Measurements from ENCODE around the gene TJAP1.
"Not testable (repeated sequence)": the region's sequence is repeated elsewhere in the genome, so short reads cannot be mapped to it uniquely, and the experiment has no call there.

The TJAP1 gene

GRCh38 chr6:43488667-43489276 lies 11.4 kb downstream of the TJAP1 start:
- no peak for DNase-seq

DNA sequence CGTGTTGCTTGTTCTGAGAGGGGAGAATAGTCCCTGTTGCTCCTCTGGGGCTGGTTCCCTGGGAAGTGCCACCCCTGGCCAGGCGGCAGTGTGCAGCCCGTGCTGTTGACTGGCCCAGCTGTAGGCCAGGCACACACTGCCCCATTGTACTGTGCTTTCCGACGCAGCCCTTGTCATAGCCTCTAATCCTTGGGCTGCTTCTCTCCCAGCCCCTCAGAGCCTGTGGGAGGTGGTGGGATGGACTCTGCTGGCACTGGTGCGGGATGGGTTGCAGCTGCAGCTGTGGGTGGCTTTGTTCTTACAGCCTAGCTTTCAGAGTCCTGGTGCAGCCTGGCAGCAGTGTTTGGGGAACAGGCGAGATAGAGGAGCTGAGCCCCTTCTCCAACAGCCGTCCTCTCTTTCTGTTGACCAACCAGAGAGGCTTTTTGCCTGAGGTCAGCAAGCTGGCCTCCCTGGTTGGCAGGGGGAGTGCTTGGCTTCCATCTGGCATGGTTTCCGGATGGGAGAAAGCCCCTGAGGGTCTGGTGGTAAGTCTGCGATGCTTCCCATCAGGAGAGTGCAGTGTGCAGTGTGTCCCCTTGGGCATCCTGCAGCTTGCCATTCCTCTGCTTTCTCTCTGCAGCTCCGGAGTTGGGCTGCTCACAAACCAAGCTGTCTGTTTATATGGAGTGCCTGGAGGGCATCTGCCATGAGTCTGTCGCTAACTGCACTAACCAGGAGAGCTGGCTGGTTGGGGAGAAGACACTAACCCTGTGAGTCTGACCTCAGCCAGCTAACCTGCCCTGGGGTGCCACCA lies 12.1 kb downstream of the TJAP1 start:
- DNase-seq = no peak

- no peak for DNase-seq
Measured at GRCh38 chr6:43490523-43490939, 13.2 kb downstream of the TJAP1 start.

DNA sequence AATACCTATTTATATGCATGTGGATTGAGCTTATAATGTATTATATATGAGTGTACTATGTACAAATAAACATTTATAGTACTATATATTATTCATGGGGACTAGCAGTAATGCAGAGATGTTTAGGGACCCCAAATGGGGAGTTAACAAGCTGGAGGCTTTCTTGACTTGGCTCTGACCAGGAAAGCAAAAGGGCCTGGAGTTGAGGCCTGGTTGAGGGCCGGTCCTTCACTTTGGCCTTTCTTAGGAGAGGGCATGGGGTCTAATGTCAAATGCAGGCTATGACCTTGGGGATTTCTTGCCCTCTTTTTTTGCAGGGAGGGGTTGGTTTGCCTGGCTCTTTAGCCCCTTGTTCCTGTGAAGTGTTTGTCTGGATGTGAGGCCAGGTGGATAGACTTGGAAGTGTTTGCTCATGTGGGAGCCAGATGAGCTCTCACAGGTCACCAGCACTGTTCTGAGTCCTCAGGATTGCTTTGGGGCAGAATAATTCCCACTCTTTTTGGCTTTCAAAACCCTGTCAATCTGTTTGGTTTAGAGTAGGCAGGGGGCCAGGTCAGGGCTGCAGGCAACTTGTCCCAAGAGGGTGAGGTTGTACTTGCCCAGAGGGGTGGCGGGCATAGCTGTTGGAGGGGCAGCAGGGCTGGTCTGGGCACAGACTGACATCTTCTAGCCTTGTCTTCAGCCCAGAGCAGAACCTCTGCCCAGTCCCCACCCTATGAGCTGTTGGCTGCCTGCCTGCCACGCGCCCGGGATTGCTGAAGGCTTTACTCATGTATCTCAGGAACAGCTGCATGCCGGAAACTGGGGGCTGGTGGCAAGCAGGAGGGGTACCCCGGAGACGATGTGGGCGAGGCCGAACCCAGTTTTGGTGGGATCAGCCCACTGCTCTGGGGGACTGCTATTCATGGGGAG lies 14.6 kb downstream of the TJAP1 start:
- DNase-seq = peak; percentile 63

- no peak for DNase-seq
Measured at GRCh38 chr6:43492673-43493072, 15.3 kb downstream of the TJAP1 start.

- DNase-seq = no peak
Measured at GRCh38 chr6:43493230-43493629, 15.9 kb downstream of the TJAP1 start.

GRCh38 chr6:43493833-43494232 lies 16.5 kb downstream of the TJAP1 start:
- no peak for DNase-seq

GRCh38 chr6:43494321-43494720 lies 17.0 kb downstream of the TJAP1 start:
- no peak for DNase-seq

- no peak for DNase-seq
Measured at GRCh38 chr6:43494766-43495165, 17.4 kb downstream of the TJAP1 start.

- no peak for DNase-seq
Measured at GRCh38 chr6:43495409-43495941, 18.1 kb downstream of the TJAP1 start.

DNA sequence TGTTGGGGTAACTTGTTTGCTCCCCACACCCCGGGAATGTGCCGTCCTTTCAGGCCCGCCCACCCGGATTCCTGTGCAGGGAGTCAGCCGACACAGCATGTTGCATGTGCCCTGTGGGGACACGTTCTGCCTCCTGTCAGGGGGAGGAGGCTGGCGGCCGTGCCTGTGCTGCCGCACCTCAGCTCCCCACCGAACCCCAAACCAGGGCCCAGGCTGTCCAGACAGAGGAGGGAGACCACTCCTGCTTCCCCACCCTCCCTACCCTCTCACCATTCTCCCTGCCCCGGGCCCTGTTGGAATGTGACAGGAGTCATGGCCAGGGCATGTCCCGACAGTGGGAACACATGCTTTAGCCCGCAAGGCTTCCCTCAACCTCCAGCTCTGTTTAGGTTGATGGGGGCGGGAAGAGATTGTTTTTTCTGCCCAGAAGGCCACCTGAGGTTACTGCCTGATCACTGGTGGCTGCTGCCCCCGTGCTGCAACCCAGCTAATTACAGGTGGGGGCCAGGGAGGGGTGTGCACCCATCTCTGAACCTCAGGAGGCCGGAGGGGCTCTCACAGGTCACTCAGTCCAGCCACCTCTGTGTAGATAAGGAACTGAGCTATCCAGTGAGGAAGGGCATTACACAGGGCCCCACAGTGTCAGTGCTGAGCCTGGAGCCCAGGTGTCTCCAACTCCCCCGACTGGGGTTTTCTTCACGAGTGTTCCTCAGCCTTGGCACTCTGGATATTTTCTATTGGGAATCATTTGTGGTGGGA lies 19.2 kb downstream of the TJAP1 start:
- no peak for DNase-seq

GRCh38 chr6:43497129-43497396 lies 19.7 kb downstream of the TJAP1 start:
- DNase-seq = no peak

DNA sequence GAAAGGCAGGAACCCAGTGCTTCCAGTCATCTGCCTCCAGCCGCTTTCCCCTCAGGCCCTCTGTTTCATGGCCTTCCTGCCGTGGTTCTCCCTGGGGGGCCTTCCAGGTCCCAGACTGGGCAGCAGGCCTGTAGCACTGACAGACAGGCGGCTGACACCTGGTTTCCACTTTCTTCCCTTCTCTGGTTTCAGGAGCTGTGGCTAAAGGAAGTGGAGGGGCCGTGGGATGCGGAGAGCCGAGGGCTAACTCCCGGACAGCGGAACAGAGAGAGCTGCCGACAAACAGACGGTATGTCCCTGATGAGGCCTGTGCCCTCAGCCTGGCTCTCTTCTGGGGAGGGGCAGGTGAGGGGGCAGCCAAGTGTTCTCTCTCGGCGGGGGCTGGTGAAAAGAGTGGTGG lies 20.3 kb downstream of the TJAP1 start:
- no peak for DNase-seq

GRCh38 chr6:43498291-43498690 lies 20.9 kb downstream of the TJAP1 start:
- DNase-seq = not testable (repeated sequence)

DNA sequence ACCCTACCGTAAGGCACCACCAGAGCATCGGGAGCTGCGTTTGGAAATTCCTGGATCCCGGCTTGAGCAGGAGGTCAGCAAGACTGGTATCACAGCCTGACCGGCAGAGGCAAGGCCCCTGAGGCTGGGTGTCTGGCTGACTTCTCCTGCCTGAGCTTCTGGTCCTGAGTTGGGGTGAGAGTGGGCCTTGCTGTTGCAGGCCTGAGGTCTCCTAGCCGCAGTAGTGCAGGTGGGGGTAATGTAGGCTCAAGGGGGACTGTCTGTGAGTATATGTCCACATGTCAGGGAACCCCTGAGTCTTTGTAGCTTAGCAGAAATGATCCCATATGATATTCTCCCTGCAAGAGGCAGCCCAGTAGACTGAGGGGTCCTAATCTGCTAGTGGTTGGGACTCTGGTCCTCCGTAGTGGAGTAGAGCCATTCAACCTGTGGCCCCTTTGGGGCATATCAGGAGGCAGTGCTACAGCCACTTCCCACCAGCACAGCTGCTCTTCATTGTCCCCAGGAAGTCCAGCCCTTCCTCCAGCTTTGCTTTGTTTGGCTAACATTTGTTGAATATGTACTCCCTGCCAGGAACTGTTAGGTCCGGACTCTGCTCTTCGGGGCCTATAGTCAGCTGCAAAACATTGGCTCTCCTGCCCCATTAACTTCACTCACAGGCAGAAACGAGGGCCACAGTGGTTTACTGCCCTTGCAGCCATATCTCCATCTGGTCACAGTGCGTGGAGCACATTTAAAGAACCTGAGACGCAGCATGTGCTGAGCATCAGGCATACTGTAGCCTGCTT lies 21.9 kb downstream of the TJAP1 start:
- no peak for DNase-seq

GRCh38 chr6:43500921-43501320 lies 23.6 kb downstream of the TJAP1 start:
- DNase-seq = no peak

DNA sequence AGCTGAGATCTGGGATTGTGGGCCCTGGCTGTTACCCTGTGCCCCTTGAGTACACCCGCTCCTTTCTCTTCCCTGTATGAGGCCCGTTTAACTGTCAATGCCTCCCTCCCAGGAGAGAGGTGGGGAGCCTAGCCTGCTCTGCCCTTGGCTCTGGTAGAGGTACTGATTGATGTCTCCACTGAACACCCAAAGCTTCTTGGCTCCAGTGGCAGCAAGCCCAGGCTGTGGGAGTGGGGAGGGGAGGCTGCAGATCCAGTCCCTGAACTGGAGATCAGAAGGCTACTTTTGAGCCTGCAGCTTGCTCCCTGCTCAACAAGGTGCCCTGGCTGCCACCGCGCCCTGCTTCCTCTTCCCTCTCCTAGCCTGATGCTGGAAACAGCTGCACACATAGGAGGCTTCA lies 25.3 kb downstream of the TJAP1 start:
- DNase-seq = no peak

DNA sequence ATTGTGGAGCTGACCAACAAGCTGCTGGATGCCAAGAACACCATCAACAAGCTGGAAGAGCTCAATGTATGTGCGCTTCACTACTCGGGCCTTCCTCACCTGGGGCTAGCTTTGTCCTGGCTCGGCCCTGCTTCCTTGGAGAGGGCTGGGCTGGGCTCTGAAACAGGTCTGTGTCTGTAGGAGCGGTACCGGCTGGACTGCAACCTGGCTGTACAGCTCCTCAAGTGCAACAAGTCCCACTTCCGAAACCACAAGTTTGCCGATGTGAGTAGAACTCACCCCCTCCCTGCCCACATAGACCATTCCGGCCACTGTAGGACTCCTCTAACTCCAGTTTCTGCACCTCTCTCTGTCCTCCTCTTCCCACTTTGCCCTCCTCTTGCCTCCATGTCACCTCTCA lies 26.1 kb downstream of the TJAP1 start:
- DNase-seq = no peak

DNA sequence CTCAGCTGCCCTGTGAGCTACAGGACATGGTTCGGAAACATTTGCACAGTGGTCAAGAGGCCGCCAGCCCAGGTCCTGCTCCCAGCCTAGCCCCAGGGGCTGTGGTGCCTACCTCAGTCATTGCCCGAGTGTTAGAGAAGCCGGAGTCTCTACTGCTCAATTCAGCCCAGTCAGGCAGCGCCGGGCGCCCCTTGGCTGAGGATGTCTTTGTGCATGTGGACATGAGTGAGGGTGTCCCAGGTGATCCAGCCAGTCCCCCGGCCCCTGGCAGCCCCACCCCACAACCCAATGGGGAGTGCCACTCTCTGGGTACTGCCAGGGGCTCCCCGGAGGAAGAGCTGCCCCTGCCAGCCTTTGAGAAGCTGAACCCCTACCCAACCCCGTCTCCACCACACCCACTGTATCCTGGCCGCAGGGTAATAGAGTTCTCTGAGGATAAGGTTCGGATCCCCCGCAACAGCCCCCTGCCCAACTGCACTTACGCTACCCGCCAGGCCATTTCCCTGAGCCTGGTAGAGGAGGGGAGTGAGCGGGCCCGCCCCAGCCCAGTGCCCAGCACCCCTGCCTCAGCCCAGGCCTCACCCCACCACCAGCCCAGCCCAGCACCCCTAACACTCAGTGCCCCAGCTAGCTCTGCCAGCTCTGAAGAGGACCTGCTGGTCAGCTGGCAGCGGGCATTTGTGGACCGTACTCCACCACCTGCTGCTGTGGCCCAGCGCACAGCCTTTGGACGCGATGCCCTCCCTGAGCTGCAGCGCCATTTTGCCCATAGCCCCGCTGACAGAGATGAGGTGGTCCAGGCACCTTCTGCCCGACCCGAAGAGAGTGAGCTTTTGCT lies 27.6 kb downstream of the TJAP1 start:
- no peak for DNase-seq

DNA sequence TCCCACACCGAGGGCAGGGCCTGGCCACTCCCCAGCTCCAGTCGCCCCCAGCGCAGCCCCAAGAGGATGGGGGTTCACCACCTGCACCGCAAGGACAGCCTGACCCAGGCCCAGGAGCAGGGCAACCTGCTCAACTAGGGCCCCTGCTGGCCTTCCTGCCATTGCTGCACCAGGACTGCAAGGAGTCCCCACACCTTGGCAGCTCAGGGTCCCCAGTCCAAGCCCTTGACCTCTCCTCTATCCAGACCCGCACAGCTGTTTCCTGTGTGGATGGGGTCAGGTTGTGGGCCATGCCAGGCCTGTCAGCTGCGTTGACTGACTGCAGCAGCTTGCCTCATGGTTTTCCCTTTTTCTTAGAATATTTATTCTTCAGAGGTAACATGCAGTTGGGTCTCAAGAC lies 28.3 kb downstream of the TJAP1 start:
- DNase-seq = no peak

GRCh38 chr6:43506171-43506570 lies 28.8 kb downstream of the TJAP1 start:
- no peak for DNase-seq

Measured in NCI-H1092 (cell line).